Measurements from ENCODE around the gene SLC27A3. TPM values are rescaled to one million over a fixed set of nuclear protein-coding genes. Genes with fewer than 3 reads are reported as not detected.

Gene SLC27A3
- total RNA-seq, 1 donor from 2014 or later: 99.6 TPM

DNA sequence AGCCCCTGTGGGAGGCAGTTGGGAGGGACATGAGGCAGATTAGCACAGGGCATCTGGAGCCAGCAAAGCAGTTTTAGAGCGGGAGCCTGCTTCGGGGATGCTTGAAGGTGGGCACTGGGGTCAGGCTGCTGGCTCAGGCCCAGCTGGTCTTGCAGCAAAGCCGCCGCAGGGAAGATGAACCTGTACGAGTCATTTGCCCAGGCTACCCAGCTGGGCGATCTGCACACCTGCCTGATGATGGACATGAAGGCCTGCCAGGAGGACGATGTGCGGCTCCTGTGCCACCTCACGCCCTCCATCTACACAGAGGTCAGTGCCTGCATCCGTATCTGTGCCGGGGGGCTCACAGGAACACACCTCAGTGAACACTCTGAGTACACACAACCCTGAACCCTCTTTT, 7.7 kb upstream of the SLC27A3 start:
- H3K9me3 ChIP-seq: no peaks in the 10 kb centered on the region
- H3K4me3 ChIP-seq: no peak overlapping the region
- no peak for ATAC-seq
- DNase-seq: no peak
- TF ChIP-seq, protein P1, sequence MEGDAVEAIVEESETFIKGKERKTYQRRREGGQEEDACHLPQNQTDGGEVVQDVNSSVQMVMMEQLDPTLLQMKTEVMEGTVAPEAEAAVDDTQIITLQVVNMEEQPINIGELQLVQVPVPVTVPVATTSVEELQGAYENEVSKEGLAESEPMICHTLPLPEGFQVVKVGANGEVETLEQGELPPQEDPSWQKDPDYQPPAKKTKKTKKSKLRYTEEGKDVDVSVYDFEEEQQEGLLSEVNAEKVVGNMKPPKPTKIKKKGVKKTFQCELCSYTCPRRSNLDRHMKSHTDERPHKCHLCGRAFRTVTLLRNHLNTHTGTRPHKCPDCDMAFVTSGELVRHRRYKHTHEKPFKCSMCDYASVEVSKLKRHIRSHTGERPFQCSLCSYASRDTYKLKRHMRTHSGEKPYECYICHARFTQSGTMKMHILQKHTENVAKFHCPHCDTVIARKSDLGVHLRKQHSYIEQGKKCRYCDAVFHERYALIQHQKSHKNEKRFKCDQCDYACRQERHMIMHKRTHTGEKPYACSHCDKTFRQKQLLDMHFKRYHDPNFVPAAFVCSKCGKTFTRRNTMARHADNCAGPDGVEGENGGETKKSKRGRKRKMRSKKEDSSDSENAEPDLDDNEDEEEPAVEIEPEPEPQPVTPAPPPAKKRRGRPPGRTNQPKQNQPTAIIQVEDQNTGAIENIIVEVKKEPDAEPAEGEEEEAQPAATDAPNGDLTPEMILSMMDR (IDR thresholded peaks at IDR 0.05): no peak
- H3K27ac ChIP-seq: peak overlapping the region; percentile 71
- peaks cover 63% of the 10 kb centered on the region for H3K4me1 ChIP-seq
- no peaks in the 10 kb centered on the region for H3K27me3 ChIP-seq (ENCODE audit: low read depth)
- intact Hi-C loops (cut with DNase I): no loop called here
- peaks cover 97% of the 10 kb centered on the region for H3K36me3 ChIP-seq

DNA sequence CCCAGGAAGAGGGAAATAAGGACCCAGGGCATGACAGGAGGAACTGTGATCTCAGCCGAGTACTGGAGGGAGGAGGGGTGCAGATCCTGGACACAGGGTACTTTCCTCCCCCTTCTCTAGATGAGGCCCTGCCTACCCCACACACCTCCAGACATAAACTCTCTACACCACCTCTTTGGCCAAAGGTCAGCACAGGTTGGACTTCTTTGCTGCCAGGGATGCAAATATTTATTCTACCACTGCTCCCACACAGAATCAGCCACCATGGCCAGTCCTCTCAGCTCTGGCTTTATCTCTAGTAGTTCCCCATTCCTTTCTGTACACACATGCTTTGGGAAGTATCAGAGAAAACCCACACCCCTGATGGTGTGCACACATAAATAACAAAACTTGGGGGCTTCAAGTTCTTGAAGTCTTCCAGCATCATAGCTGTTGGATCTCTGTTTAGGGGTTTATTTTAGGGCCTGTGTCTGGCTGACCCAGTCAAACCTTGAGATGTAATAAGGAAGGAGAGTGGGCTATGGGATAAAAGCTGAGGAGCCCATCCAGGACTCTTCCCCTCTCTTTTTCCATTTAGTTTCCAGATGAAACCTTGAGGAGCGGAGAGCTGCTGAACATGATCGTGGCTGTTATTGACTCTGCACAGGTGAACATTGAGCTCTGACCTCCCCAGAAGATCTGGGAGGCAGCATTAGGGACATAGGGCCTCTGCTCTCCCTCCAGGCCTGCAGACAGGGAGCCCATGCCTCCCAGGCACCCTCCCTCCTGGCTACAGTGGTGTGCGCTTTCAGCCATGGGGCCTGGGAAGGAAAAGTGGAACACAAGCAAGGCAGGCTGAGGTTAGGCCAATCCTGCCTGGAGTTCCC, 6.7 kb upstream of the SLC27A3 start:
- no peaks in the 10 kb centered on the region for H3K9me3 ChIP-seq
- intact Hi-C loops (cut with DNase I): no loop called here
- H3K27me3 ChIP-seq (ENCODE audit: low read depth): no peaks in the 10 kb centered on the region
- ATAC-seq (peak; percentile 84 to 91), DNase-seq (no peak)
- H3K36me3 ChIP-seq: peaks cover 97% of the 10 kb centered on the region
- peaks cover 63% of the 10 kb centered on the region for H3K4me1 ChIP-seq
- peak overlapping the region; percentile 71 for H3K27ac ChIP-seq
- TF ChIP-seq, protein P1 (IDR thresholded peaks at IDR 0.05): no peak
- no peak overlapping the region for H3K4me3 ChIP-seq

DNA sequence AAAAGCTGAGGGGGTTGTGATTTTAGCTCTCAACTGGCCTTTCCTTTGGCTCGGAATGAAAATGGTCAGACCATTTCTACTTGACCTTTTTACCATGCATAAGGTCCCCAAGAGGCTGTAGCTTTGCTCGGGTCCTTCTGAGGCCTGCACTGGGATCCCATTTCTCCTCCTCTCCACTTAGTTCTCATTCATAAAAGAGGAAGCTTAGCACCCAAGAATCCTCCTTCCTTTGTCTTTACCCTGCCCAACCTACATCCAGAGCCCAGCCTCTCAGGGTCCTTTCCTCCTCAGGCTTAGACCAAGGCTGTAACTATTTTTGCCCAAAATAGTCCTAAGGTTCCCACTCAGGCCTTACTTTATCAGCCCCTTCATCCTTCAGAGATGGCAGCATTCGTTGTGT, 6.0 kb upstream of the SLC27A3 start:
- ATAC-seq: no peak
- H3K27me3 ChIP-seq (ENCODE audit: low read depth): no peaks in the 10 kb centered on the region
- H3K4me1 ChIP-seq: peaks cover 63% of the 10 kb centered on the region
- no peak overlapping the region for H3K4me3 ChIP-seq
- peaks cover 91% of the 10 kb centered on the region for H3K36me3 ChIP-seq
- peak overlapping the region; percentile 71 for H3K27ac ChIP-seq
- no peaks in the 10 kb centered on the region for H3K9me3 ChIP-seq
- TF ChIP-seq, protein P1 (IDR thresholded peaks at IDR 0.05): no peak
- DNase-seq: no peak
- intact Hi-C loops (cut with DNase I): no loop called here

DNA sequence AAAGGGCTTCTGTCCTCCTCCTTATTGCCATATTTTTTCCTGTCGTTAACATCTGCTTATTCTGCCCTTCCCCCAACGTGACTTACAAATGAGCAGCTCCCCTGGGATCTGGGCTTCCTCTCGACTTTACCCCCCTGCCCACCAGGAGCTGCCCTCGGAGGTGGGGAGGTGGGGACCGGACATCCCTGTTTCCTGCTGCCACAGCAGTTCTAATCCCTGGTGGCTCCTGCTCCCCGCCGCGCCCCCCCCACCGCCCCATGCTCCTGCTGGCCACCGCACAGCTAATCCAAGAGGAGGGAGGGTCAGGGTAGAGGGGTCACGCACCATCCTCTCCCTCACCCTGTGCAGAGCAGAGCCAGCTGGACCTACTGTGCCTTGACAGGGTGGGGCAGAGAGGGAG, 4.4 kb upstream of the SLC27A3 start:
- Histone ChIP-seq H3K4me1 (peaks cover 74% of the 10 kb centered on the region), H3K9me3 (no peaks in the 10 kb centered on the region), H3K4me3 (no peak overlapping the region), H3K36me3 (peaks cover 75% of the 10 kb centered on the region), H3K27me3 (ENCODE audit: low read depth) (no peaks in the 10 kb centered on the region), H3K27ac (peak overlapping the region; percentile 65)
- no peak for DNase-seq
- no peak for ATAC-seq
- intact Hi-C loops (cut with DNase I): no loop called here
- TF ChIP-seq, protein P1 (IDR thresholded peaks at IDR 0.05): no peak

DNA sequence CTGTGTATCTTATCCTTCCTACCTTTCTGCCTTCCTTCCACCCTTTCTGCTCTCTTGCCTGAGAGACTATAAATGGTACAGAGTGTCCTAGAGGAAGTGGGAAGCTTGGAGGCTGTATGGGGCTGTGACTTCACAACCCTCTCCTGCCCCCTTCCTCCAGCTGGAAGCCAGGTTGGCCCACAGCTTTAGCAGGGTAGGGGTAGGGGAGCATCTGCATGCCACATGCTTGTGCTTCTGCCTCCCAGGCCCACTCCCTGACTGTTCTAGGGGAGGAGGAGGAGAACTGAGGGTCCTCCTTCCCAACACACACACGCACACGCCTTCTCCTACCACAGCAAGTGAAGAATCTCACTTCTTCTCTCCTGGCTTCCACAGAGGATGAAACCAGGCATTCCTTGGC, 3.9 kb upstream of the SLC27A3 start:
- H3K4me3 ChIP-seq: no peak overlapping the region
- no peak for ATAC-seq
- H3K9me3 ChIP-seq: no peaks in the 10 kb centered on the region
- DNase-seq: no peak
- H3K27ac ChIP-seq: peak overlapping the region; percentile 65
- H3K36me3 ChIP-seq: peaks cover 70% of the 10 kb centered on the region
- no peaks in the 10 kb centered on the region for H3K27me3 ChIP-seq (ENCODE audit: low read depth)
- intact Hi-C loops (cut with DNase I): no loop called here
- H3K4me1 ChIP-seq: peaks cover 78% of the 10 kb centered on the region
- TF ChIP-seq, protein P1 (IDR thresholded peaks at IDR 0.05): no peak
